H1 (cell line): ENCODE measurements around the gene YIF1A. TPM values are rescaled to one million over a fixed set of nuclear protein-coding genes. Genes with fewer than 3 reads are reported as not detected.
A peak's percentile ranks its signal among the peaks of the same experiment; 100 is the strongest.

Experiments used
- CTCF ChIA-PET: fragments of 300-600 bp; sonication (Branson Sonifier 250); formaldehyde crosslinking; loops from one replicate; lab custom pipeline; 2021; ENCODE audit not compliant: partially characterized antibody; lab: Charles Lee
- POLR2A ChIA-PET: fragments of 300-600 bp; sonication (Branson Sonifier 250); formaldehyde crosslinking; loops from one replicate; lab custom pipeline; 2021; ENCODE audit warnings: inconsistent platforms; ENCODE audit not compliant: partially characterized antibody; lab: Charles Lee
- DNase-seq, 2 experiments: peaks; one replicate each; pipeline versions ENCODE4 v3.0.0 to v3.0.0-alpha.2; 2010 to 2022; ENCODE audit warnings: low spot score in 2 of 2, low read depth in 1 of 2, mixed read lengths in 1 of 2
- FAIRE-seq: peaks from 2 replicates; lab custom pipeline; 2011; peaks lifted over from hg19 to GRCh38; lab: Jason Lieb, UNC
- H2AFZ ChIP-seq: 2 replicates; pipeline ENCODE4 v1.8.1; 2012; ENCODE audit warnings: low read length, inconsistent platforms
- H2AK5ac ChIP-seq: 2 replicates; pipeline ENCODE4 v1.6.1; 2013; ENCODE audit warnings: low read depth, low read length
- H2BK120ac ChIP-seq: replicated peaks from 2 replicates; pipeline ENCODE3; 2013; ENCODE audit warnings: low read depth, low read length, inconsistent platforms
- H2BK12ac ChIP-seq: 2 replicates; pipeline ENCODE4 v1.6.1; 2013; ENCODE audit warnings: low read depth, low read length
- H2BK15ac ChIP-seq: 2 replicates; pipeline ENCODE4 v1.6.1; 2013; ENCODE audit warnings: low read length
- H2BK20ac ChIP-seq: 2 replicates; pipeline ENCODE4 v1.6.1; 2013; ENCODE audit warnings: low read length
- H2BK5ac ChIP-seq: 2 replicates; pipeline ENCODE4 v1.6.1; 2013; ENCODE audit warnings: low read depth, low read length
- H3K14ac ChIP-seq: 2 replicates; pipeline ENCODE4 v1.6.1; 2013; ENCODE audit warnings: inconsistent platforms; ENCODE audit not compliant: insufficient read length
- H3K18ac ChIP-seq: 2 replicates; pipeline ENCODE4 v1.6.1; 2013; ENCODE audit warnings: low read length; ENCODE audit errors: extremely low read depth
- H3K23ac ChIP-seq: 2 replicates; pipeline ENCODE4 v1.6.1; 2013; ENCODE audit warnings: inconsistent platforms; ENCODE audit not compliant: insufficient read length
- H3K23me2 ChIP-seq: 2 replicates; pipeline ENCODE4 v1.6.1; 2013; ENCODE audit warnings: low read depth, low read length
- H3K27ac ChIP-seq: 2 replicates; pipeline ENCODE4 v1.6.1; 2011; ENCODE audit warnings: low read depth, low read length, inconsistent platforms
- H3K27me3 ChIP-seq, 4 experiments: replicated peaks in 1 of 4; 1 replicate in 1 of 4; 2 replicates in 3 of 4; pipeline versions ENCODE4 v1.6.1 to v1.8.1; 2011 to 2013; ENCODE audit warnings: low read length in 3 of 4, mild to moderate bottlenecking in 3 of 4, inconsistent platforms in 2 of 4, mixed read lengths in 2 of 4, moderate library complexity in 1 of 4; ENCODE audit not compliant: control insufficient read depth in 3 of 4, insufficient read depth in 3 of 4; ENCODE audit errors: extremely low read depth in 1 of 4
- H3K36me3 ChIP-seq, 4 experiments: 2 replicates each; pipeline versions ENCODE4 v1.6.1 to v1.8.1; 2011 to 2013; ENCODE audit warnings: mild to moderate bottlenecking in 4 of 4, low read length in 3 of 4, moderate library complexity in 2 of 4, control low read depth in 1 of 4, inconsistent platforms in 1 of 4; ENCODE audit not compliant: insufficient read depth in 4 of 4, control insufficient read depth in 2 of 4
- H3K4ac ChIP-seq: replicated peaks from 2 replicates; pipeline ENCODE3; 2013; ENCODE audit warnings: low read length, low read depth, mixed read lengths, inconsistent platforms; ENCODE audit not compliant: insufficient read length
- H3K4me1 ChIP-seq, 4 experiments: replicated peaks in 1 of 4; 1 replicate in 1 of 4; 2 replicates in 3 of 4; pipeline versions ENCODE4 v1.6.1 to v1.8.1; 2011 to 2013; ENCODE audit warnings: low read length in 3 of 4, inconsistent platforms in 2 of 4, mixed read lengths in 1 of 4; ENCODE audit not compliant: insufficient read depth in 4 of 4, control insufficient read depth in 3 of 4
- H3K4me2 ChIP-seq, 2 experiments: 2 replicates each; pipeline versions ENCODE4 v1.6.1 to v1.8.1; 2011 to 2013; ENCODE audit warnings: low read depth in 2 of 2, low read length in 2 of 2, control low read depth in 1 of 2, inconsistent platforms in 1 of 2, mild to moderate bottlenecking in 1 of 2; ENCODE audit not compliant: insufficient read depth in 1 of 2
- H3K4me3 ChIP-seq, 4 experiments: fragments of 200-600, 300-600 bp in 1 of 4; sonication (generic), shearing (Covaris generic), sonication (Bioruptor Twin) in 1 of 4; 2 replicates each; pipeline versions ENCODE4 v1.5.1 to v1.8.1; 2011 to 2016; ENCODE audit warnings: low read length in 4 of 4, low read depth in 3 of 4, control low read depth in 2 of 4, inconsistent platforms in 2 of 4, mild to moderate bottlenecking in 2 of 4, mixed read lengths in 1 of 4, moderate library complexity in 1 of 4; ENCODE audit not compliant: insufficient read depth in 2 of 4; ENCODE audit errors: extremely low read depth in 1 of 4
- H3K56ac ChIP-seq: replicated peaks from 2 replicates; pipeline ENCODE3; 2013; ENCODE audit warnings: low read depth, mild to moderate bottlenecking, mixed read lengths, low read length, inconsistent platforms; ENCODE audit not compliant: insufficient read length
- H3K79me1 ChIP-seq: 2 replicates; pipeline ENCODE4 v1.6.1; 2013; ENCODE audit warnings: low read depth, low read length, control low read depth
- H3K79me2 ChIP-seq, 2 experiments: 2 replicates each; pipeline versions ENCODE4 v1.6.1 to v1.8.1; 2012 to 2013; ENCODE audit warnings: low read length in 2 of 2, mild to moderate bottlenecking in 2 of 2, inconsistent platforms in 1 of 2; ENCODE audit not compliant: insufficient read depth in 2 of 2, control insufficient read depth in 1 of 2
- H3K9ac ChIP-seq, 4 experiments: replicated peaks in 1 of 4; 1 replicate in 1 of 4; 2 replicates in 3 of 4; pipeline versions ENCODE4 v1.6.1 to v1.8.1; 2011 to 2013; ENCODE audit warnings: low read depth in 3 of 4, low read length in 3 of 4, control low read depth in 2 of 4, mild to moderate bottlenecking in 2 of 4, moderate library complexity in 2 of 4, inconsistent platforms in 1 of 4; ENCODE audit errors: extremely low read depth in 1 of 4
- H3K9me3 ChIP-seq, 2 experiments: 2 replicates each; pipeline versions ENCODE4 v1.6.1 to v1.8.1; 2012 to 2013; ENCODE audit warnings: mild to moderate bottlenecking in 2 of 2, moderate library complexity in 2 of 2, control low read depth in 1 of 2, inconsistent platforms in 1 of 2, low read depth in 1 of 2, low read length in 1 of 2, mixed read lengths in 1 of 2; ENCODE audit not compliant: insufficient read depth in 2 of 2
- H4K20me1 ChIP-seq, 2 experiments: replicated peaks in 1 of 2; 2 replicates each; pipeline versions ENCODE3 to v1.8.1; 2011 to 2013; ENCODE audit warnings: inconsistent platforms in 2 of 2, low read length in 2 of 2, mild to moderate bottlenecking in 1 of 2; ENCODE audit not compliant: insufficient read depth in 2 of 2, control insufficient read depth in 1 of 2
- H4K5ac ChIP-seq: 2 replicates; pipeline ENCODE4 v1.6.1; 2013; ENCODE audit warnings: low read length, low read depth, mixed read lengths, inconsistent platforms; ENCODE audit not compliant: insufficient read length
- H4K8ac ChIP-seq: 2 replicates; pipeline ENCODE4 v1.8.0; 2013; ENCODE audit warnings: mild to moderate bottlenecking, moderate library complexity, low read length, inconsistent platforms; ENCODE audit not compliant: insufficient read depth; ENCODE audit errors: extremely low read depth
- H4K91ac ChIP-seq: replicated peaks from 2 replicates; pipeline ENCODE3; 2013; ENCODE audit warnings: low read length, mixed read lengths, inconsistent platforms; ENCODE audit not compliant: insufficient read length
- CBX8 ChIP-seq: fragments of 300-800, 300-1000 bp; sonication (generic); IDR thresholded peaks from 2 replicates; pipeline ENCODE4 v1.7.1; 2016; ENCODE audit warnings: low read depth, low read length, borderline replicate concordance
- EZH2 ChIP-seq: fragments of 200-600 bp; sonication (generic); IDR thresholded peaks from 2 replicates; pipeline ENCODE4 v1.7.1; 2012; ENCODE audit warnings: low read depth, mild to moderate bottlenecking, moderate library complexity, low read length, inconsistent platforms; ENCODE audit not compliant: severe bottlenecking
- JUND ChIP-seq: IDR thresholded peaks from 2 replicates; pipeline ENCODE4 v1.6.1; 2011; ENCODE audit warnings: mild to moderate bottlenecking, improper control_type of control experiment, low read length
- TAF1 ChIP-seq: IDR thresholded peaks from 2 replicates; pipeline ENCODE4 v1.6.1; 2011; ENCODE audit warnings: mild to moderate bottlenecking, low read depth, low read length
- TAF7 ChIP-seq: optimal IDR thresholded peaks from 2 replicates; pipeline ENCODE3; 2011; ENCODE audit warnings: low read depth, mild to moderate bottlenecking, inconsistent platforms, low read length, moderate library complexity, borderline replicate concordance
- TCF12 ChIP-seq: IDR thresholded peaks from 2 replicates; pipeline ENCODE4 v1.6.1; 2011; ENCODE audit warnings: low read depth, mild to moderate bottlenecking, low read length
- WGBS, 2 experiments: shearing (Covaris generic) in 1 of 2; methylation state at CpG; one replicate each; pipeline versions ENCODE4 v1.1.6 to v1.1.7; 2013 to 2015; ENCODE audit warnings: low lambda C conversion rate in 2 of 2, mixed read lengths in 2 of 2, inconsistent platforms in 1 of 2, low coverage in 1 of 2, missing lambda C conversion rate in 1 of 2; ENCODE audit not compliant: insufficient replicate concordance in 2 of 2, insufficient coverage in 1 of 2, insufficient read length in 1 of 2; ENCODE audit errors: extremely low coverage in 1 of 2, missing lambda C conversion rate in 1 of 2; 5-methylcytosine and 5-hydroxymethylcytosine counted together
- polyA plus RNA-seq, 7 experiments: library from polyadenylated mRNA; depleted of rRNA in 3 of 7; stranded (reverse) in 5 of 7; unstranded in 2 of 7; fragments of >200 nt in 5 of 7; fragments of 200-250 nt in 2 of 7; gene quantifications; 1 replicate in 5 of 7; 2 replicates in 1 of 7; 4 replicates in 1 of 7; pipeline versions ENCODE4 v1.2.1 to v1.2.3, GENCODE V29; 2011 to 2013; ENCODE audit warnings: missing spikeins in 2 of 7, mixed read lengths in 2 of 7
- total RNA-seq: library from RNA; stranded (reverse); fragmentation: NEBNext Ultra II Directional; extraction: Animal tissue kit (Norgen Biotek cat#: 25700); gene quantifications from 2 replicates; pipeline ENCODE4 v1.2.1, GENCODE V29; 2021
- TF ChIP-seq, protein P1 (sequence below): IDR thresholded peaks from 2 replicates; pipeline ENCODE4 v1.6.1; 2011; ENCODE audit warnings: low read length, improper control_type of control experiment
- TF ChIP-seq, protein P2 (sequence below): IDR thresholded peaks from 2 replicates; pipeline ENCODE4 v1.6.1; 2011; ENCODE audit warnings: low read depth, mild to moderate bottlenecking, low read length; ENCODE audit not compliant: insufficient read depth
- TF ChIP-seq, protein P3 (sequence below): IDR thresholded peaks from 2 replicates; pipeline ENCODE4 v1.6.1; 2012; ENCODE audit warnings: inconsistent platforms

The YIF1A gene
- total and polyA plus RNA-seq, 2 of the 8 experiments (the other 6 are each of a cell fraction or from before 2014, with no cell fraction given): 70.1 to 178 TPM

DNA sequence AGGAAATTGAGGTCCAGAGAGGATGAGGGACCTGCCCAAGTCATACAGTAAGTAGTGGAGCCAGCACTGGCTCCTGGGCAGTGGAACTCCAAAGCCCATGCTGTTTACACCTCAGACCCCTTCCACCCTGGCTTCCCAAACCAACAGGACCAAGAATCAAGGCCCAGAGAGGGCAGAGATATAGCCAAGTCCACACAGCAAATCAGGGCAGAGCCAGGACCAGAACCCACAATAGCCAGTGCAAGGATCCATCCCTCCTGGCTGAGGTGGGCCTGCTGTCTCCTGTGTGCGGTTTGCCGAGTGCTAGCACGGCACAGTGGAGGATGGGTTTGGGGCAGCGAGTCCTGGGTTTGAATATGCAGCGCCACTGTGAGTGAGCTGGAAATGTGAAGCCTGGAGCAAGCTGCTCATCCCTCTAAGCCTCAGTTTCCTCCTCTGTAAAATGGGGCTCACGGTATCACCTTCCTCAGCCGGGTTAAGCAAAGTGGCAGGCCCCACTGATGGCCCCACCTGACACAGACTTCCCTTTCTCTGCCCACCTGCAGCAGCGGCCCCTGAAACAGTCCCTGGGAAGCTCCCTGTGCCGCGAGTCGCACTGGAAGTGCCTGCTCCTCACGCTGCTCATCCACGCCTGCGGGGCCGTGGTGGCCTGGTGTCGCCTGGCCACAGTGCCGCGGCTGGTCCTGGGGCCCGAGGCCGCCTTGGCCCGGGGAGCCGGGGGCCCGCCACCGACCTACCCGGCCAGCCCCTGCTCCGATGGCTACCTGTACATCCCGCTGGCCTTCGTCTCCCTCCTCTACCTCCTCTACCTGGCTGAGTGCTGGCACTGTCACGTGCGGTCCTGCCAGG lies 5.1 kb upstream of the YIF1A start:
- Histone ChIP-seq H3K14ac (no peak overlapping the region), H3K9ac (no peak overlapping the region), H3K4ac (no peak overlapping the region), H3K36me3 (no peaks in the 10 kb centered on the region), H4K5ac (no peak overlapping the region), H4K8ac (no peak overlapping the region), H3K56ac (no peak overlapping the region), H3K79me1 (0 out of 2 replicates have a peak, but pooled peaks cover 2% of the 10 kb centered on the region), H3K9me3 (no peaks in the 10 kb centered on the region), H3K18ac (no peak overlapping the region), H2AFZ (no peak overlapping the region), H4K20me1 (peaks cover 4 to 5% of the 10 kb centered on the region in 2 experiments), H2AK5ac (no peak overlapping the region), H3K23me2 (peaks cover 9% of the 10 kb centered on the region; the same call in 1 of the 2 replicates), H2BK20ac (no peak overlapping the region), H3K4me3 (no peak overlapping the region), H3K4me1 (peaks cover 2 to 28% (median 8%) of the 10 kb centered on the region in 4 experiments; a peak in 6 of 7 replicates), H2BK12ac (peak overlapping the region; percentile 39; the same call in 1 of the 2 replicates), H3K4me2 (no peak overlapping the region), H4K91ac (no peak overlapping the region), H2BK15ac (no peak overlapping the region), H3K23ac (no peak overlapping the region), H2BK120ac (no peak overlapping the region), H3K79me2 (no peaks in the 10 kb centered on the region), H2BK5ac (no peak overlapping the region), H3K27me3 (peaks cover 2 to 30% (median 18%) of the 10 kb centered on the region in 4 experiments), H3K27ac (no peak overlapping the region)
- ChIA-PET POLR2A (interaction anchor here (1.5 to 4.0 kb wide), 2 partner anchors 17 to 18 kb away, joined by 3 to 16 read pairs; no protein-coding TSS in a partner anchor), CTCF (interaction anchor here (1.5 kb wide), 1 partner anchor 17 kb away, joined by 6 read pairs; no protein-coding TSS in a partner anchor)
- 89% methylated on average over 27 of the region's 30 CpGs; no CpG with 5 or more reads in 1 of the 2 experiments for WGBS, 2 experiments
- FAIRE-seq: no peak
- DNase-seq: peak in 1 of 2 experiments; percentile 48
- TF ChIP-seq TAF1: no peak
- no peak for TF ChIP-seq CBX8
- no peak for TF ChIP-seq TAF7
- TF ChIP-seq, protein P1, sequence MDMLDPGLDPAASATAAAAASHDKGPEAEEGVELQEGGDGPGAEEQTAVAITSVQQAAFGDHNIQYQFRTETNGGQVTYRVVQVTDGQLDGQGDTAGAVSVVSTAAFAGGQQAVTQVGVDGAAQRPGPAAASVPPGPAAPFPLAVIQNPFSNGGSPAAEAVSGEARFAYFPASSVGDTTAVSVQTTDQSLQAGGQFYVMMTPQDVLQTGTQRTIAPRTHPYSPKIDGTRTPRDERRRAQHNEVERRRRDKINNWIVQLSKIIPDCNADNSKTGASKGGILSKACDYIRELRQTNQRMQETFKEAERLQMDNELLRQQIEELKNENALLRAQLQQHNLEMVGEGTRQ: no peak
- TF ChIP-seq, protein P2, sequence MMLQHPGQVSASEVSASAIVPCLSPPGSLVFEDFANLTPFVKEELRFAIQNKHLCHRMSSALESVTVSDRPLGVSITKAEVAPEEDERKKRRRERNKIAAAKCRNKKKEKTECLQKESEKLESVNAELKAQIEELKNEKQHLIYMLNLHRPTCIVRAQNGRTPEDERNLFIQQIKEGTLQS: no peak
- no peak for TF ChIP-seq JUND
- TF ChIP-seq EZH2: no peak
- TF ChIP-seq, protein P3, sequence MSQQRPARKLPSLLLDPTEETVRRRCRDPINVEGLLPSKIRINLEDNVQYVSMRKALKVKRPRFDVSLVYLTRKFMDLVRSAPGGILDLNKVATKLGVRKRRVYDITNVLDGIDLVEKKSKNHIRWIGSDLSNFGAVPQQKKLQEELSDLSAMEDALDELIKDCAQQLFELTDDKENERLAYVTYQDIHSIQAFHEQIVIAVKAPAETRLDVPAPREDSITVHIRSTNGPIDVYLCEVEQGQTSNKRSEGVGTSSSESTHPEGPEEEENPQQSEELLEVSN: no peak
- no peak for TF ChIP-seq TCF12
